ENCODE measurements around the gene OPTC.

OPTC gene

GRCh38 chr1:203492748-203493130, 1.2 kb upstream of the OPTC start:
- Histone ChIP-seq H3K36me3 (ENCODE audit: control insufficient read depth in 2 of 2, insufficient read depth in 1 of 2, low read length in 2 of 2) (no peaks in the 10 kb centered on the region), H3K27ac (ENCODE audit: extremely low read depth, low read depth, low read length) (no peak overlapping the region), H3K4me3 (ENCODE audit: low read depth, low read length) (no peak overlapping the region), H3K9me3 (ENCODE audit: control insufficient read depth, insufficient read depth, low read depth, low read length) (no peaks in the 10 kb centered on the region), H3K4me1 (ENCODE audit: control insufficient read depth, insufficient read depth, low read length) (no peaks in the 10 kb centered on the region)
- no peak for TF ChIP-seq GLI4 (tag by site-specific recombination; IDR thresholded peaks at IDR 0.05)
- ChIA-PET POLR2A (no interaction called here), CTCF (interaction anchor here (0.7 to 1.4 kb wide), 2 partner anchors 116 to 153 kb away, joined by 3 to 10 read pairs; no protein-coding TSS in a partner anchor)

GRCh38 chr1:203495845-203496244, 1.9 kb downstream of the OPTC start:
- peak; percentile 74 for TF ChIP-seq REST (tag by site-specific recombination; IDR thresholded peaks at IDR 0.05)
- TF ChIP-seq ZNF561 (tag by site-specific recombination; IDR thresholded peaks at IDR 0.05; ENCODE audit: borderline replicate concordance), result no peak
- no peak for TF ChIP-seq SCRT1 (tag by site-specific recombination; IDR thresholded peaks at IDR 0.05; ENCODE audit: borderline replicate concordance)
- no peak for TF ChIP-seq ZBTB6 (tag by site-specific recombination; IDR thresholded peaks at IDR 0.05)
- no peak for TF ChIP-seq ZNF211 (tag by site-specific recombination; IDR thresholded peaks at IDR 0.05; ENCODE audit: low read depth)
- CTCF ChIA-PET, result interaction anchor here (1.0 to 1.5 kb wide), 4 partner anchors 8 to 229 kb away, joined by 3 to 5 read pairs (median 3); no protein-coding TSS in a partner anchor

GRCh38 chr1:203497269-203497777, 3.4 kb downstream of the OPTC start:
- CTCF ChIA-PET, result interaction anchor here (0.7 to 1.2 kb wide), 2 partner anchors 7 to 9 kb away, joined by 3 to 5 read pairs; no protein-coding TSS in a partner anchor
- Histone ChIP-seq H3K9me3 (ENCODE audit: control insufficient read depth, insufficient read depth, low read depth, low read length) (no peaks in the 10 kb centered on the region), H3K4me3 (ENCODE audit: low read depth, low read length) (no peak overlapping the region), H3K36me3 (ENCODE audit: control insufficient read depth in 2 of 2, insufficient read depth in 1 of 2, low read length in 2 of 2) (no peaks in the 10 kb centered on the region), H3K4me1 (ENCODE audit: control insufficient read depth, insufficient read depth, low read length) (no peaks in the 10 kb centered on the region), H3K27ac (ENCODE audit: extremely low read depth, low read depth, low read length) (no peak overlapping the region)
- no peak for TF ChIP-seq ZNF350 (tag by site-specific recombination; IDR thresholded peaks at IDR 0.05)
- no peak for TF ChIP-seq ZSCAN4 (tag by site-specific recombination; IDR thresholded peaks at IDR 0.05)
- no peak for TF ChIP-seq ZNF292 (tag by site-specific recombination; IDR thresholded peaks at IDR 0.05; ENCODE audit: borderline replicate concordance, low read depth)
- no peak for TF ChIP-seq ZNF548 (tag by site-specific recombination; IDR thresholded peaks at IDR 0.05)
- TF ChIP-seq ZNF777 (tag by site-specific recombination; IDR thresholded peaks at IDR 0.05; ENCODE audit: borderline replicate concordance), result no peak
- POLR2A ChIA-PET, result no interaction called here

More at GRCh38 chr1:203495845-203496244, 1.9 kb downstream of the OPTC start:
- Histone ChIP-seq H3K27ac (ENCODE audit: extremely low read depth, low read depth, low read length) (no peak overlapping the region), H3K4me1 (ENCODE audit: control insufficient read depth, insufficient read depth, low read length) (no peaks in the 10 kb centered on the region), H3K4me3 (ENCODE audit: low read depth, low read length) (no peak overlapping the region), H3K9me3 (ENCODE audit: control insufficient read depth, insufficient read depth, low read depth, low read length) (no peaks in the 10 kb centered on the region), H3K36me3 (ENCODE audit: control insufficient read depth in 2 of 2, insufficient read depth in 1 of 2, low read length in 2 of 2) (no peaks in the 10 kb centered on the region)
- POLR2A ChIA-PET, result no interaction called here
